ENCODE results near the gene SLF2. TPM values are rescaled to one million over a fixed set of nuclear protein-coding genes. Genes with fewer than 3 reads are reported as not detected.

The SLF2 gene
- total RNA-seq, 4 donors from 2014 or later: 34.1 to 47.9 (median 40.4) TPM

DNA sequence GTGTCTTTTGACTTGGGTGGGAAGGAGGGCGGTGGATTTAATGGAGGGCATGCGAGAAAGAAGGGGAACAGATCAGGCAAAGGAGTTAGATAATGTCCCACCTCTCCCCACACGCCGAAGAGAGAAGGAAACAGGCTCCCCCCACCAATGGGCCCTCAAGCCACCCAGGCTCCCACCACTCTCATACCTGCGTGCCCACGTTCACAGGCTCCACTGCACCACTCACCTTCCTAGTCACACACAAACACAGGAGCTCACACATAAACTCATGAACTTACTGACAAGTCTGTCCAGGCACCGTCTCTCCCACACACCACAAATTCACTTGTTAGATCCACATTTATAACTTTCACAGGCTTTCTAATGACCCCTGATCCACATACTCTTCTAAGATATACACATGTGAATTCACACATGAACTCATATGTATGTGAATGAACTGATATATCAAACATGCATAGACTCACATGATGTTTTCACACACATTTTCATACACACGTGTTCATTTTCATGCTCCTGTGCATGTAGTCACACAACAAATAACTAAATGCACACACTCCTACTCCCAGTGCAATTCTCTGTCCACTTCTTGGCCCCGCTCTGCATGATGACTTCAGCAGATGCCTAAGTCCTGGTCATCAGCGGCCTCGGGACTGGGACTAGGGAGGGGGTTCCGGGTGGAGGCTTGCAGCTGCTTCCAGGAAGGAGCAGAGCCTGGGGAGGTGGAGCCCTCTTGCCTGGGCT, 88.3 kb downstream of the SLF2 start:
- Histone ChIP-seq H3K4me1 (peaks cover 29 to 39% of the 10 kb centered on the region in 2 donors), H3K9me3 (no peaks in the 10 kb centered on the region), H3K27me3 (no peaks in the 10 kb centered on the region), H3K27ac (peak overlapping the region; percentile 92 to 99 (median 99)), H3K36me3 (peaks cover 23% of the 10 kb centered on the region in 2 donors), H3K4me3 (replicated peaks in 1 of 3) (peak overlapping the region in 1 of 3 donors; percentile 62)
- DNase-seq: peak; percentile 74 to 78
- 37 to 39% methylated on average over 11 to 12 of the region's 12 CpGs for WGBS, 2 donors
- intact Hi-C loops (cut with DNase I): no loop called here
- TF ChIP-seq, protein P1, sequence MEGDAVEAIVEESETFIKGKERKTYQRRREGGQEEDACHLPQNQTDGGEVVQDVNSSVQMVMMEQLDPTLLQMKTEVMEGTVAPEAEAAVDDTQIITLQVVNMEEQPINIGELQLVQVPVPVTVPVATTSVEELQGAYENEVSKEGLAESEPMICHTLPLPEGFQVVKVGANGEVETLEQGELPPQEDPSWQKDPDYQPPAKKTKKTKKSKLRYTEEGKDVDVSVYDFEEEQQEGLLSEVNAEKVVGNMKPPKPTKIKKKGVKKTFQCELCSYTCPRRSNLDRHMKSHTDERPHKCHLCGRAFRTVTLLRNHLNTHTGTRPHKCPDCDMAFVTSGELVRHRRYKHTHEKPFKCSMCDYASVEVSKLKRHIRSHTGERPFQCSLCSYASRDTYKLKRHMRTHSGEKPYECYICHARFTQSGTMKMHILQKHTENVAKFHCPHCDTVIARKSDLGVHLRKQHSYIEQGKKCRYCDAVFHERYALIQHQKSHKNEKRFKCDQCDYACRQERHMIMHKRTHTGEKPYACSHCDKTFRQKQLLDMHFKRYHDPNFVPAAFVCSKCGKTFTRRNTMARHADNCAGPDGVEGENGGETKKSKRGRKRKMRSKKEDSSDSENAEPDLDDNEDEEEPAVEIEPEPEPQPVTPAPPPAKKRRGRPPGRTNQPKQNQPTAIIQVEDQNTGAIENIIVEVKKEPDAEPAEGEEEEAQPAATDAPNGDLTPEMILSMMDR (IDR thresholded peaks at IDR 0.05): no peak
- TF ChIP-seq POLR2A (IDR thresholded peaks at IDR 0.05): peak in 1 of 2 donors; percentile 51

DNA sequence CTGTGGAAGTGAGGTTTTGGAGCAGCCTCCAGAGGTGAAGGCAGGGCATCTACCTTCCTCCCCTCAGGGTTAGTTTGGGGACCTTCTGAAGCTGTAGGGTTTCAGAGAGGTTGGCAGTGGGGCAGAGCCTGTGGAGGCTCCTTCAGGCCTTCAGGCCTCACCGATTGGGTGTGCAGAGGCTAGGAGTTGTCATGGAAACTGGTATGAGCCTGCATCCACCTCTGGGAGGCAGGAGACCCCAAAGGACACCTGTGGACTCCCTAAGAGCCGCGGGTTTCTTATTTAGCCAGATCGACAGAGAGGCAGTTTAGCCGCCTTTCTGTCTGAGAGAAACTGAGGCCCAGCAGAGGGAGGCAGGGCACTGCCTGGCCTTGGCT, 88.9 kb downstream of the SLF2 start:
- peaks cover 23 to 34% of the 10 kb centered on the region in 2 donors for H3K4me1 ChIP-seq
- 54 to 64% methylated on average over 2 to 4 of the region's 5 CpGs for WGBS, 2 donors

DNA sequence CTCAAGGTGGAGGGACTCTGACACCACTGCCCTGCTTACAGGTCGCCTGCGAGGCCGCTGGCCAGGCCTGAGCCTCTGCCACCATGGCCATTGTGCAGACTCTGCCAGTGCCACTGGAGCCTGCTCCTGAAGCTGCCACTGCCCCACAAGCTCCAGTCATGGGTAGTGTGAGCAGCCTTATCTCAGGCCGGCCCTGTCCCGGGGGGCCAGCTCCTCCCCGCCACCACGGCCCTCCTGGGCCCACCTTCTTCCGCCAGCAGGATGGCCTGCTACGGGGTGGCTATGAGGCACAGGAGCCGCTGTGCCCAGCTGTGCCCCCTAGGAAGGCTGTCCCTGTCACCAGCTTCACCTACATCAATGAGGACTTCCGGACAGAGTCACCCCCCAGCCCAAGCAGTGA, 89.7 kb downstream of the SLF2 start:
- 68 to 95% methylated on average over 4 to 10 of the region's 11 CpGs for WGBS, 2 donors
- intact Hi-C loops (cut with DNase I): no loop called here
- H3K27me3 ChIP-seq: no peaks in the 10 kb centered on the region
- H3K4me3 ChIP-seq (replicated peaks in 1 of 3): no peak overlapping the region
- no peak for TF ChIP-seq POLR2A (IDR thresholded peaks at IDR 0.05)
- TF ChIP-seq, protein P1 (IDR thresholded peaks at IDR 0.05): no peak
- H3K4me1 ChIP-seq: peaks cover 23 to 30% of the 10 kb centered on the region in 2 donors
- no peak for DNase-seq
- H3K9me3 ChIP-seq: no peaks in the 10 kb centered on the region
- peaks cover 35 to 36% of the 10 kb centered on the region in 2 donors for H3K36me3 ChIP-seq
- H3K27ac ChIP-seq: peak overlapping the region in 2 of 3 donors; percentile 99

More for the DNA sequence above, 88.9 kb downstream of the SLF2 start:
- no peaks in the 10 kb centered on the region for H3K27me3 ChIP-seq
- no peak for TF ChIP-seq POLR2A (IDR thresholded peaks at IDR 0.05)
- TF ChIP-seq, protein P1 (IDR thresholded peaks at IDR 0.05): no peak
- intact Hi-C loops (cut with DNase I): no loop called here
- H3K36me3 ChIP-seq: peaks cover 28% of the 10 kb centered on the region in 2 donors
- H3K4me3 ChIP-seq (replicated peaks in 1 of 3): peak overlapping the region in 1 of 3 donors; percentile 2
- H3K27ac ChIP-seq: peak overlapping the region; percentile 50 to 99 (median 99)
- no peak for DNase-seq
- no peaks in the 10 kb centered on the region for H3K9me3 ChIP-seq

DNA sequence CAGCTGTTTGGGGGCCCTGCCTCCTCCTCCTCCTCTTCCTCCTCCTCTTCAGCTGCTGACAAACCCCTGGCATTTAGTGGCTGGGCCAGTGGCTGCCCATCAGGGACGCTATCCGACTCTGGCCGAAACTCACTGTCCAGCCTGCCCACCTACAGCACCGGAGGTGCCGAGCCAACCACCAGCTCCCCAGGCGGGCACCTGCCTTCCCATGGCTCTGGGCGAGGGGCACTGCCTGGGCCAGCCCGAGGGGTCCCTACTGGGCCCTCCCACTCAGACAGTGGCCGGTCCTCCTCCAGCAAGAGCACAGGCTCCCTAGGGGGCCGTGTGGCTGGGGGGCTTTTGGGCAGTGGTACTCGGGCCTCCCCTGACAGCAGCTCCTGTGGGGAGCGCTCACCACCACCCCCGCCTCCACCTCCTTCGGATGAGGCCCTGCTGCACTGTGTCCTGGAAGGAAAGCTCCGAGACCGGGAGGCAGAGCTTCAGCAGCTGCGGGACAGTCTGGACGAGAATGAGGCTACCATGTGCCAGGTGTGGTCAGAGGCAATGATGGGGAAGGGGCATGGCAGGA, 91.0 kb downstream of the SLF2 start:
- Histone ChIP-seq H3K4me1 (peaks cover 20 to 27% of the 10 kb centered on the region in 2 donors), H3K4me3 (replicated peaks in 1 of 3) (no peak overlapping the region)

More for the DNA sequence above, 91.0 kb downstream of the SLF2 start:
- TF ChIP-seq, protein P1 (IDR thresholded peaks at IDR 0.05): no peak
- no peak for TF ChIP-seq POLR2A (IDR thresholded peaks at IDR 0.05)
- H3K9me3 ChIP-seq: no peaks in the 10 kb centered on the region
- H3K36me3 ChIP-seq: peaks cover 35 to 36% of the 10 kb centered on the region in 2 donors
- H3K27ac ChIP-seq: no peak overlapping the region
- no peak for DNase-seq
- 94% methylated on average over 14 to 15 of the region's 18 CpGs for WGBS, 2 donors
- intact Hi-C loops (cut with DNase I): no loop called here
- H3K27me3 ChIP-seq: no peaks in the 10 kb centered on the region
